SK-N-SH treated with all-trans-retinoic acid at 6 μM for 48 hours (cell line): Measurements from ENCODE around the gene VOPP1.

Experiments used
- ATAC-seq: fragments of 200-7000 bp; cut with Tn5 transposase; 3 replicates; pipeline ENCODE4 v1.9.1; 2020; ENCODE audit warnings: mild to moderate bottlenecking, moderate library complexity
- ARNTL ChIP-seq: fragments of 450-650 bp; formaldehyde crosslinking; IDR thresholded peaks from 2 replicates; pipeline ENCODE4 v1.5.0; 2020; ENCODE audit warnings: low read depth, mild to moderate bottlenecking, moderate library complexity, borderline replicate concordance
- BACH2 ChIP-seq: fragments of 250-450 bp; sonication (Bioruptor Pico); IDR thresholded peaks from 2 replicates; pipeline ENCODE4 v1.9.0; 2021; ENCODE audit warnings: mild to moderate bottlenecking, borderline replicate concordance
- CREB5 ChIP-seq: fragments of 250-450 bp; sonication (Bioruptor Pico); IDR thresholded peaks from 2 replicates; pipeline ENCODE4 v1.5.1; 2020; ENCODE audit warnings: low read depth, mild to moderate bottlenecking, moderate library complexity
- CSDC2 ChIP-seq: fragments of 250-450 bp; sonication (Bioruptor Pico); IDR thresholded peaks from 2 replicates; pipeline ENCODE4 v1.5.0; 2020; ENCODE audit warnings: mild to moderate bottlenecking, moderate library complexity
- CSRNP3 ChIP-seq: fragments of 250-450 bp; sonication (Bioruptor Pico); IDR thresholded peaks from 2 replicates; pipeline ENCODE4 v1.5.1; 2021; ENCODE audit warnings: mild to moderate bottlenecking, moderate library complexity
- ESRRG ChIP-seq: fragments of 250-450 bp; sonication (Bioruptor Pico); IDR thresholded peaks from 2 replicates; pipeline ENCODE4 v1.6.1; 2021; ENCODE audit warnings: mild to moderate bottlenecking
- GLIS3 ChIP-seq: fragments of 250-450 bp; sonication (Bioruptor Pico); IDR thresholded peaks from 2 replicates; pipeline ENCODE4 v1.5.0; 2020; ENCODE audit warnings: mild to moderate bottlenecking, moderate library complexity
- OSR1 ChIP-seq: fragments of 250-450 bp; sonication (Bioruptor Pico); IDR thresholded peaks from 2 replicates; pipeline ENCODE4 v1.8.0; 2022; ENCODE audit warnings: moderate library complexity, mild to moderate bottlenecking, inconsistent platforms
- PATZ1 ChIP-seq: fragments of 250-450 bp; sonication (Bioruptor Pico); IDR thresholded peaks from 2 replicates; pipeline ENCODE4 v1.8.0; 2020; ENCODE audit warnings: mild to moderate bottlenecking, moderate library complexity, borderline replicate concordance
- POU6F1 ChIP-seq: fragments of 250-450 bp; sonication (Bioruptor Pico); IDR thresholded peaks from 2 replicates; pipeline ENCODE4 v1.8.0; 2021; ENCODE audit warnings: low read depth, mild to moderate bottlenecking, moderate library complexity, borderline replicate concordance
- PPARA ChIP-seq: fragments of 250-450 bp; sonication (Bioruptor Pico); IDR thresholded peaks from 2 replicates; pipeline ENCODE4 v1.5.0; 2020; ENCODE audit warnings: mild to moderate bottlenecking, borderline replicate concordance
- RARB ChIP-seq: fragments of 250-450 bp; sonication (Bioruptor Pico); IDR thresholded peaks from 2 replicates; pipeline ENCODE4 v1.8.0; 2021; ENCODE audit warnings: mild to moderate bottlenecking, moderate library complexity
- SNAI2 ChIP-seq: fragments of 250-450 bp; sonication (Bioruptor Pico); IDR thresholded peaks from 2 replicates; pipeline ENCODE4 v1.5.0; 2020; ENCODE audit warnings: mild to moderate bottlenecking, moderate library complexity
- TCF4 ChIP-seq: fragments of 250-450 bp; sonication (Bioruptor Pico); IDR thresholded peaks from 2 replicates; pipeline ENCODE4 v1.8.0; 2021; ENCODE audit warnings: mild to moderate bottlenecking, moderate library complexity, borderline replicate concordance
- TOX ChIP-seq: fragments of 250-450 bp; sonication (Bioruptor Pico); IDR thresholded peaks from 2 replicates; pipeline ENCODE4 v1.8.0; 2021; ENCODE audit warnings: mild to moderate bottlenecking, moderate library complexity, borderline replicate concordance
- TSHZ2 ChIP-seq: fragments of 250-450 bp; sonication (Bioruptor Pico); IDR thresholded peaks from 2 replicates; pipeline ENCODE4 v1.5.0; 2020; ENCODE audit warnings: mild to moderate bottlenecking, moderate library complexity
- ZC3H10 ChIP-seq: fragments of 250-450 bp; sonication (Bioruptor Pico); IDR thresholded peaks from 2 replicates; pipeline ENCODE4 v1.5.1; 2021; ENCODE audit warnings: mild to moderate bottlenecking, moderate library complexity
- ZFP3 ChIP-seq: fragments of 250-450 bp; sonication (Bioruptor Pico); IDR thresholded peaks from 2 replicates; pipeline ENCODE4 v1.5.0; 2020; ENCODE audit warnings: mild to moderate bottlenecking, moderate library complexity
- ZFP30 ChIP-seq: fragments of 450-650 bp; formaldehyde crosslinking; IDR thresholded peaks from 2 replicates; pipeline ENCODE4 v1.5.0; 2022; ENCODE audit warnings: mild to moderate bottlenecking, moderate library complexity
- ZNF565 ChIP-seq: fragments of 450-650 bp; formaldehyde crosslinking; conservative IDR thresholded peaks from 2 replicates; pipeline ENCODE4 v1.5.0; 2020; ENCODE audit warnings: low read depth, mild to moderate bottlenecking, moderate library complexity
- ZNF70 ChIP-seq: fragments of 450-650 bp; formaldehyde crosslinking; IDR thresholded peaks from 2 replicates; pipeline ENCODE4 v1.5.0; 2020; ENCODE audit warnings: mild to moderate bottlenecking, moderate library complexity
- ZNF8 ChIP-seq: fragments of 450-650 bp; formaldehyde crosslinking; IDR thresholded peaks from 2 replicates; pipeline ENCODE4 v1.5.0; 2020; ENCODE audit warnings: mild to moderate bottlenecking, moderate library complexity

VOPP1 gene

GRCh38 chr7:55531536-55531935, 40.8 kb downstream of the VOPP1 start:
- no peak for TF ChIP-seq CSRNP3 (CRISPR knock-in tag)
- TF ChIP-seq ZFP30 (CRISPR knock-in tag), result no peak
- TF ChIP-seq ZNF8, result no peak
- no peak for TF ChIP-seq SNAI2
- TF ChIP-seq TOX (CRISPR knock-in tag), result no peak
- TF ChIP-seq ESRRG (CRISPR knock-in tag), result no peak
- TF ChIP-seq CSDC2, result no peak
- TF ChIP-seq TSHZ2 (CRISPR knock-in tag), result no peak
- TF ChIP-seq PPARA (CRISPR knock-in tag), result no peak
- no peak for TF ChIP-seq ZFP3 (CRISPR knock-in tag)
- TF ChIP-seq GLIS3, result no peak
- no peak for TF ChIP-seq RARB
- TF ChIP-seq ZC3H10 (CRISPR knock-in tag), result no peak
- no peak for TF ChIP-seq CREB5 (CRISPR knock-in tag)
- TF ChIP-seq OSR1 (CRISPR knock-in tag), result no peak
- TF ChIP-seq PATZ1 (CRISPR knock-in tag), result no peak
- TF ChIP-seq ZNF70 (CRISPR knock-in tag), result no peak
- TF ChIP-seq POU6F1 (CRISPR knock-in tag), result no peak
- no peak for TF ChIP-seq ARNTL (CRISPR knock-in tag)
- TF ChIP-seq BACH2 (CRISPR knock-in tag), result no peak
- no peak for ATAC-seq

- TF ChIP-seq ZNF565 (CRISPR knock-in tag), result no peak
- no peak for TF ChIP-seq TOX (CRISPR knock-in tag)
- no peak for TF ChIP-seq POU6F1 (CRISPR knock-in tag)
- ATAC-seq, result no peak
Observed at GRCh38 chr7:55527307-55527706, 45.0 kb downstream of the VOPP1 start.

GRCh38 chr7:55526770-55527169, 45.5 kb downstream of the VOPP1 start:
- no peak for ATAC-seq
- TF ChIP-seq TSHZ2 (CRISPR knock-in tag), result no peak
- TF ChIP-seq ZFP3 (CRISPR knock-in tag), result no peak
- no peak for TF ChIP-seq SNAI2
- no peak for TF ChIP-seq TCF4 (CRISPR knock-in tag)
- no peak for TF ChIP-seq TOX (CRISPR knock-in tag)
- TF ChIP-seq OSR1 (CRISPR knock-in tag), result no peak
- no peak for TF ChIP-seq ZNF565 (CRISPR knock-in tag)
- no peak for TF ChIP-seq CSDC2
- TF ChIP-seq GLIS3, result no peak
- no peak for TF ChIP-seq CSRNP3 (CRISPR knock-in tag)
- no peak for TF ChIP-seq ARNTL (CRISPR knock-in tag)
- TF ChIP-seq ZNF8, result no peak
- no peak for TF ChIP-seq PPARA (CRISPR knock-in tag)
- no peak for TF ChIP-seq ESRRG (CRISPR knock-in tag)
- TF ChIP-seq ZC3H10 (CRISPR knock-in tag), result no peak
